Activated CD4-positive, alpha-beta T cell treated with anti-CD3 and anti-CD28 coated beads, Interleukin-2, Interleukin-6, amounts not matched to agents 100 ng/mL and 50 ng/mL, durations not matched to agents 16 hours and 8 hours (primary cell): ENCODE measurements around the gene PCDHGB3.

Source experiments
- DNase-seq: peaks from one replicate; pipeline ENCODE4 v3.0.0-alpha.2; 2020

PCDHGB3 gene

DNA sequence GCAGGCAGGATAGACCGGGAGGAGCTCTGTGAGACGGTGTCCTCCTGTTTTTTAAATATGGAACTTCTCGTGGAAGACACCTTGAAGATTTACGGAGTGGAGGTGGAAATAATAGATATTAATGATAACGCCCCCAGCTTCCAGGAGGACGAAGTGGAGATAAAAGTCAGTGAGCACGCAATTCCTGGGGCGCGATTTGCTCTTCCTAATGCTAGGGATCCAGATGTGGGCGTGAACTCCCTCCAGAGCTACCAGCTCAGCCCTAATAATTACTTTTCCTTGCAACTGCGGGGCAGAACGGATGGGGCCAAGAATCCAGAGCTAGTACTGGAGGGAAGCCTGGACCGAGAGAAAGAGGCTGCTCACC is 51.4 kb downstream of the PCDHGB3 start:
- DNase-seq = no peak
